ENCODE data around the gene SH3BP5. TPM values are rescaled to one million over a fixed set of nuclear protein-coding genes. Genes with fewer than 3 reads are reported as not detected.

The SH3BP5 gene
- total and polyA plus RNA-seq, 12 donors, result 6.7 to 22.4 (median 9.8) TPM

DNA sequence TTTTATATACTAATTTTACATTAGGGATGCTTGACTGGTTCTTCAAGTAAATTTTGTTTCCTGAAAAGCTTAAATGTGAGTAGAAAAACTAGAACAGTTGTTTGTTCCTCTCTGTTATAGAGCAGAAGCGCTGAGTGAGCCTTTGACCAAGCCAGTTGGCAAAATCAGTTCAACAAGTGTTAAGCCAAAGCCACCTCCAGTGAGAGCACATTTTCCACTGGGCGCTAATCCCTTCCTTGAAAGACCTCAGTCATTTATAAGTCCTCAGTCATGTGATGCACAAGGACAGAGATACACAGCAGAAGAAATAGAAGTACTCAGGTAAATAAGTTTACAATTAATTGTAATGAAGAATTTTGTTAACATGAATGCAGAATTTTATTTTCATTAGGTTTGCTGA is 111.7 kb downstream of the SH3BP5 start:
- ATAC-seq (peak in 1 of 8 donors; percentile 46), DNase-seq (no peak)
- Histone ChIP-seq H3K27ac (no peak overlapping the region), H3K36me3 (peaks cover 0 to 100% (median 52%) of the 10 kb centered on the region in 9 donors), H3K4me3 (no peak overlapping the region), H3K9me3 (no peaks in the 10 kb centered on the region), H3K27me3 (no peaks in the 10 kb centered on the region), H3K4me1 (peaks cover 0 to 33% (median 18%) of the 10 kb centered on the region in 9 donors)
- TF ChIP-seq, protein P1, sequence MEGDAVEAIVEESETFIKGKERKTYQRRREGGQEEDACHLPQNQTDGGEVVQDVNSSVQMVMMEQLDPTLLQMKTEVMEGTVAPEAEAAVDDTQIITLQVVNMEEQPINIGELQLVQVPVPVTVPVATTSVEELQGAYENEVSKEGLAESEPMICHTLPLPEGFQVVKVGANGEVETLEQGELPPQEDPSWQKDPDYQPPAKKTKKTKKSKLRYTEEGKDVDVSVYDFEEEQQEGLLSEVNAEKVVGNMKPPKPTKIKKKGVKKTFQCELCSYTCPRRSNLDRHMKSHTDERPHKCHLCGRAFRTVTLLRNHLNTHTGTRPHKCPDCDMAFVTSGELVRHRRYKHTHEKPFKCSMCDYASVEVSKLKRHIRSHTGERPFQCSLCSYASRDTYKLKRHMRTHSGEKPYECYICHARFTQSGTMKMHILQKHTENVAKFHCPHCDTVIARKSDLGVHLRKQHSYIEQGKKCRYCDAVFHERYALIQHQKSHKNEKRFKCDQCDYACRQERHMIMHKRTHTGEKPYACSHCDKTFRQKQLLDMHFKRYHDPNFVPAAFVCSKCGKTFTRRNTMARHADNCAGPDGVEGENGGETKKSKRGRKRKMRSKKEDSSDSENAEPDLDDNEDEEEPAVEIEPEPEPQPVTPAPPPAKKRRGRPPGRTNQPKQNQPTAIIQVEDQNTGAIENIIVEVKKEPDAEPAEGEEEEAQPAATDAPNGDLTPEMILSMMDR (IDR thresholded peaks at IDR 0.05), result no peak
- 88 to 96% methylated on average over 2 of the region's 2 CpGs for WGBS, 2 donors
- intact Hi-C loops (cut with DNase I), result loop anchor here in 1 of 10 donors (10.0 kb wide), 1 partner anchor 354 kb away; no protein-coding TSS in a partner anchor

DNA sequence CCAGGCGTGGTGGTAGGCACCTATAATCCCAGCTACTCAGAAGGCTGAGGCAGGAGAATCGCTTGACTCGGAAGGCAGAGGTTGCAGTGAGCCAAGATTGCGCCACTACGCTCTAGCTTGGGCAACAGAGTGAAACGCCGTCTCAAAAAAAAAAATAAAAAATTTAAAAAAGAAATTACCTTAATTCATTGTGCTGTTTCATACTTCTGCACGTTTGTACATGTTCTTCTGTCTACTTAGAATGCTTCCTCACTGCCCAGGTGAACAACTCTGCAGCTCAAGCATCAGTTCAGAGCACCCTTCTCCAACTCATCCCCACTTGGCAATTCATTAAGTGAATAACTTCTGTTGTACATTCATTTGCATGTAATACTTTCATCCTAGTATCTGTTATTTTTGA is 112.3 kb downstream of the SH3BP5 start:
- intact Hi-C loops (cut with DNase I), result loop anchor here in 1 of 10 donors (10.0 kb wide), 1 partner anchor 355 kb away; no protein-coding TSS in a partner anchor
- peaks cover 0 to 34% (median 24%) of the 10 kb centered on the region in 9 donors for H3K4me1 ChIP-seq
- no peak overlapping the region for H3K4me3 ChIP-seq
- H3K9me3 ChIP-seq, result no peaks in the 10 kb centered on the region
- H3K36me3 ChIP-seq, result peaks cover 0 to 100% (median 48%) of the 10 kb centered on the region in 9 donors
- TF ChIP-seq, protein P1 (IDR thresholded peaks at IDR 0.05), result no peak
- H3K27ac ChIP-seq, result no peak overlapping the region
- ATAC-seq (no peak), DNase-seq (no peak)
- no peaks in the 10 kb centered on the region for H3K27me3 ChIP-seq
- WGBS, 2 donors, result 93 to 96% methylated on average over 8 of the region's 8 CpGs

DNA sequence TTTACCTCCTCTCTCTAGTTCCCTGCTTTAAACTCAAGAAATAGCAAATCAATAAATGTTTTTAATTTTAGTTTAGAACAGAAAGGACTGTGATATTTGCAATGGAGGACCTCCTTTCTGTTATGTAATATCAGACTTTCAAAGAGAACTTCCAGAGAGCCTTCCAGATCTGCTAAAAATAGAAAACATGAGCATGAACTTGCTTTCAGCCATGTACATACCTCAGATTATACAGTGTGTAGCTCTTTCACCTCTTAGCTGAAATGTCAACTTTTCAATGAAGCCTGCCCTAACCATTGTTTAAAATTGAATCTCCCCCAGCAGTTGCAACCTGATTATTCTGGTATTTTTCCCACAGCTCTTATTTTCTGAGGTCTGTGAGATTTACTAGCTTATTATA is 113.7 kb downstream of the SH3BP5 start:
- Histone ChIP-seq H3K4me3 (no peak overlapping the region), H3K9me3 (no peaks in the 10 kb centered on the region), H3K27ac (peak overlapping the region in 6 of 10 donors; percentile 25 to 68 (median 62)), H3K4me1 (peaks cover 0 to 34% (median 25%) of the 10 kb centered on the region in 9 donors), H3K27me3 (no peaks in the 10 kb centered on the region), H3K36me3 (peaks cover 0 to 100% (median 43%) of the 10 kb centered on the region in 9 donors)
- intact Hi-C loops (cut with DNase I), result loop anchor here in 2 of 10 donors (5.0 kb wide), 1 partner anchor 39 kb away; no protein-coding TSS in a partner anchor
- DNase-seq, result no peak
- TF ChIP-seq, protein P1 (IDR thresholded peaks at IDR 0.05), result no peak
- ATAC-seq, result peak; percentile 66 to 95 (median 86)

DNA sequence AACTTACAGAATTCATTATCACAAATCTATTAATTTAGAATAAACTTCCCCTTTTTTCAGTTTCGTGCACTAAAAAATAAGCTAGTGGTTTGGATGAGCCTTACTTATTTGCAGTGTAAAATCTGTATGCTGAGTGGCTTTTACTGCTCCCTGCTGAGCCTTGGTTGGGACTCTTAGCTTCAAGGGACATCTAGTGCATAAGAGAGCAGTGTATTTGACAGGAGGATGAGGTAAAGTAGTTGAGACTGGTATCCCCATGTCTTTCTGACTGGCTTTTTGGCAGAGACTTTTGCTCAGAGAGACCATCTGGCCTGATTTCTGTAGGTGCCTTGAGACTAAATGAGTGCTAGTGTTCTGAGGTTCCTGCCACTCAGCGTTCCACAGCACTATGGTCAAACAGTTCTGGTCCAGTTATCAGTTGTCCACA is 114.5 kb downstream of the SH3BP5 start:
- DNase-seq (no peak), ATAC-seq (peak in 6 of 8 donors; percentile 55 to 84 (median 78))
- peaks cover 0 to 34% (median 25%) of the 10 kb centered on the region in 9 donors for H3K4me1 ChIP-seq
- no peaks in the 10 kb centered on the region for H3K27me3 ChIP-seq
- intact Hi-C loops (cut with DNase I), result loop anchor here in 2 of 10 donors (5.0 kb wide), 1 partner anchor 39 kb away; no protein-coding TSS in a partner anchor
- TF ChIP-seq, protein P1 (IDR thresholded peaks at IDR 0.05), result no peak
- no peak overlapping the region for H3K4me3 ChIP-seq
- H3K36me3 ChIP-seq, result peaks cover 0 to 100% (median 43%) of the 10 kb centered on the region in 9 donors
- H3K27ac ChIP-seq, result peak overlapping the region in 4 of 10 donors; percentile 31 to 68 (median 57)
- no peaks in the 10 kb centered on the region for H3K9me3 ChIP-seq
- WGBS, 2 donors, result 58 to 75% methylated on average over 2 of the region's 2 CpGs
